Ishikawa (cell line): ENCODE results near the gene TARDBP.

Experiments used
- CREB1 ChIP-seq: IDR thresholded peaks from 2 replicates; pipeline ENCODE4 v1.6.1; 2012; ENCODE audit warnings: low read depth
- EGR1 ChIP-seq: IDR thresholded peaks from 2 replicates; pipeline ENCODE4 v1.6.1; 2012
- EP300 ChIP-seq: IDR thresholded peaks from 2 replicates; pipeline ENCODE4 v1.6.1; 2012; ENCODE audit warnings: borderline replicate concordance
- FOXM1 ChIP-seq: IDR thresholded peaks from 2 replicates; pipeline ENCODE4 v1.6.1; 2012; ENCODE audit warnings: low read depth, borderline replicate concordance
- NFIC ChIP-seq: IDR thresholded peaks from 2 replicates; pipeline ENCODE4 v1.6.1; 2012
- RAD21 ChIP-seq: IDR thresholded peaks from 2 replicates; pipeline ENCODE4 v1.6.1; 2012; ENCODE audit warnings: low read depth
- TAF1 ChIP-seq: IDR thresholded peaks from 2 replicates; pipeline ENCODE4 v1.6.1; 2012; ENCODE audit warnings: low read depth, mild to moderate bottlenecking
- TCF12 ChIP-seq: IDR thresholded peaks from 2 replicates; pipeline ENCODE4 v1.6.1; 2012; ENCODE audit warnings: low read depth
- TEAD4 ChIP-seq: IDR thresholded peaks from 2 replicates; pipeline ENCODE4 v1.6.1; 2012
- YY1 ChIP-seq: IDR thresholded peaks from 2 replicates; pipeline ENCODE4 v1.6.1; 2012; ENCODE audit warnings: low read depth
- ZBTB7A ChIP-seq: IDR thresholded peaks from 2 replicates; pipeline ENCODE4 v1.6.1; 2012; ENCODE audit warnings: low read depth
- TF ChIP-seq, protein P1 (sequence below): IDR thresholded peaks from 2 replicates; pipeline ENCODE4 v1.6.1; 2012
- TF ChIP-seq, protein P2 (sequence below): IDR thresholded peaks from 2 replicates; pipeline ENCODE4 v1.6.1; 2012; ENCODE audit warnings: low read depth, mild to moderate bottlenecking
- TF ChIP-seq, protein P3 (sequence below): IDR thresholded peaks from 2 replicates; pipeline ENCODE4 v1.6.1; 2012

DNA sequence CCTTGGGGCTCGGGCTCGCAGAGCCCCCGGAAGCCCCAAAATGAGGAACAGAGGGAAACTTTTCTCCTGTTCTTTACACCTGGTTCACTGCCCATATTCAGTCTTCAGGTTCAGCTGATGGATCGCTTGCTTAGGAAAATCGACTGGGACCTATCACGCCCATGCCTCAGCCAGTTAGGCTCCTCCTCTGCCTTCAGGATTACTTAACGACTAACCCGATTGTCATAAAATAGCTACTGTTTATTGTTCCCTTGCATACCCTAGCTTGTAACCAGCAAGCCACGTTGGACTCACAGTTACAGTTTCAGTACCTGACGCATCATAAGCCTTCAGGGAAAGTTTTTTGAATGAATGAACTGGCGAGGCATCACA, 692 bp downstream of the TARDBP start:
- TF ChIP-seq TAF1, result no peak
- no peak for TF ChIP-seq RAD21
- TF ChIP-seq, protein P1, sequence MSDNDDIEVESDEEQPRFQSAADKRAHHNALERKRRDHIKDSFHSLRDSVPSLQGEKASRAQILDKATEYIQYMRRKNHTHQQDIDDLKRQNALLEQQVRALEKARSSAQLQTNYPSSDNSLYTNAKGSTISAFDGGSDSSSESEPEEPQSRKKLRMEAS, result no peak
- no peak for TF ChIP-seq FOXM1
- TF ChIP-seq TEAD4, result no peak
- no peak for TF ChIP-seq EP300
- TF ChIP-seq, protein P2, sequence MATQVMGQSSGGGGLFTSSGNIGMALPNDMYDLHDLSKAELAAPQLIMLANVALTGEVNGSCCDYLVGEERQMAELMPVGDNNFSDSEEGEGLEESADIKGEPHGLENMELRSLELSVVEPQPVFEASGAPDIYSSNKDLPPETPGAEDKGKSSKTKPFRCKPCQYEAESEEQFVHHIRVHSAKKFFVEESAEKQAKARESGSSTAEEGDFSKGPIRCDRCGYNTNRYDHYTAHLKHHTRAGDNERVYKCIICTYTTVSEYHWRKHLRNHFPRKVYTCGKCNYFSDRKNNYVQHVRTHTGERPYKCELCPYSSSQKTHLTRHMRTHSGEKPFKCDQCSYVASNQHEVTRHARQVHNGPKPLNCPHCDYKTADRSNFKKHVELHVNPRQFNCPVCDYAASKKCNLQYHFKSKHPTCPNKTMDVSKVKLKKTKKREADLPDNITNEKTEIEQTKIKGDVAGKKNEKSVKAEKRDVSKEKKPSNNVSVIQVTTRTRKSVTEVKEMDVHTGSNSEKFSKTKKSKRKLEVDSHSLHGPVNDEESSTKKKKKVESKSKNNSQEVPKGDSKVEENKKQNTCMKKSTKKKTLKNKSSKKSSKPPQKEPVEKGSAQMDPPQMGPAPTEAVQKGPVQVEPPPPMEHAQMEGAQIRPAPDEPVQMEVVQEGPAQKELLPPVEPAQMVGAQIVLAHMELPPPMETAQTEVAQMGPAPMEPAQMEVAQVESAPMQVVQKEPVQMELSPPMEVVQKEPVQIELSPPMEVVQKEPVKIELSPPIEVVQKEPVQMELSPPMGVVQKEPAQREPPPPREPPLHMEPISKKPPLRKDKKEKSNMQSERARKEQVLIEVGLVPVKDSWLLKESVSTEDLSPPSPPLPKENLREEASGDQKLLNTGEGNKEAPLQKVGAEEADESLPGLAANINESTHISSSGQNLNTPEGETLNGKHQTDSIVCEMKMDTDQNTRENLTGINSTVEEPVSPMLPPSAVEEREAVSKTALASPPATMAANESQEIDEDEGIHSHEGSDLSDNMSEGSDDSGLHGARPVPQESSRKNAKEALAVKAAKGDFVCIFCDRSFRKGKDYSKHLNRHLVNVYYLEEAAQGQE, result no peak
- TF ChIP-seq EGR1, result no peak
- TF ChIP-seq ZBTB7A, result no peak
- no peak for TF ChIP-seq NFIC
- TF ChIP-seq YY1, result no peak
- TF ChIP-seq, protein P3, sequence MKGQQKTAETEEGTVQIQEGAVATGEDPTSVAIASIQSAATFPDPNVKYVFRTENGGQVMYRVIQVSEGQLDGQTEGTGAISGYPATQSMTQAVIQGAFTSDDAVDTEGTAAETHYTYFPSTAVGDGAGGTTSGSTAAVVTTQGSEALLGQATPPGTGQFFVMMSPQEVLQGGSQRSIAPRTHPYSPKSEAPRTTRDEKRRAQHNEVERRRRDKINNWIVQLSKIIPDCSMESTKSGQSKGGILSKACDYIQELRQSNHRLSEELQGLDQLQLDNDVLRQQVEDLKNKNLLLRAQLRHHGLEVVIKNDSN, result no peak
- no peak for TF ChIP-seq TCF12
- TF ChIP-seq CREB1, result no peak
